BLaER1 treated with 17β-estradiol and CSF1 and Interleukin-3, amounts not matched to agents 10 nM and 100 nM (cell line): ENCODE data around the gene AQP4.

ENCODE experiments used
- H3K27ac ChIP-seq, 11 experiments: shearing (Covaris generic); formaldehyde crosslinking; 2 replicates each; pipeline ENCODE4 v1.8.1; 2022
- H3K27me3 ChIP-seq, 11 experiments: shearing (Covaris generic); formaldehyde crosslinking; 2 replicates each; pipeline ENCODE4 v1.8.1; 2022
- H3K36me3 ChIP-seq, 11 experiments: shearing (Covaris generic); formaldehyde crosslinking; 2 replicates each; pipeline ENCODE4 v1.8.1; 2022
- H3K4me1 ChIP-seq, 10 experiments: shearing (Covaris generic); formaldehyde crosslinking; 2 replicates each; pipeline ENCODE4 v1.8.1; 2022
- H3K4me2 ChIP-seq, 11 experiments: shearing (Covaris generic); formaldehyde crosslinking; 2 replicates each; pipeline ENCODE4 v1.8.1; 2022
- H3K4me3 ChIP-seq, 10 experiments: shearing (Covaris generic); formaldehyde crosslinking; 2 replicates each; pipeline ENCODE4 v1.8.1; 2022
- H3K9ac ChIP-seq, 11 experiments: shearing (Covaris generic); formaldehyde crosslinking; 2 replicates each; pipeline ENCODE4 v1.8.1; 2022
- H3K9me3 ChIP-seq, 11 experiments: shearing (Covaris generic); formaldehyde crosslinking; replicated peaks in 1 of 11; 2 replicates each; pipeline ENCODE4 v1.8.1; 2022
- H4K20me1 ChIP-seq, 11 experiments: shearing (Covaris generic); formaldehyde crosslinking; 2 replicates each; pipeline ENCODE4 v1.8.1; 2022
- Cebpa-rat ChIP-seq, 11 experiments: shearing (Covaris generic); IDR thresholded peaks; 2 replicates each; pipeline ENCODE4 v1.8.1; 2022

Gene AQP4

GRCh38 chr18:26875040-26875654, 9.6 kb upstream of the AQP4 start:
- Histone ChIP-seq H3K9ac (no peak overlapping the region), H3K4me2 (no peak overlapping the region), H3K4me1 (no peaks in the 10 kb centered on the region), H3K36me3 (no peaks in the 10 kb centered on the region), H3K27me3 (no peaks in the 10 kb centered on the region), H3K9me3 (no peaks in the 10 kb centered on the region), H3K27ac (no peak overlapping the region), H3K4me3 (no peak overlapping the region), H4K20me1 (no peaks in the 10 kb centered on the region)
- TF ChIP-seq Cebpa-rat (IDR thresholded peaks at IDR 0.05): no peak

- Histone ChIP-seq H3K36me3 (no peaks in the 10 kb centered on the region), H3K27ac (no peak overlapping the region), H3K9ac (no peak overlapping the region), H3K4me1 (peaks cover 0 to 6% (median 0%) of the 10 kb centered on the region in 10 experiments; a peak in 2 of 20 replicates), H3K27me3 (no peaks in the 10 kb centered on the region), H3K4me2 (no peak overlapping the region), H3K4me3 (no peak overlapping the region), H4K20me1 (no peaks in the 10 kb centered on the region), H3K9me3 (no peaks in the 10 kb centered on the region)
- no peak for TF ChIP-seq Cebpa-rat (IDR thresholded peaks at IDR 0.05)
Measured at GRCh38 chr18:26874283-26874682, 8.8 kb upstream of the AQP4 start.

GRCh38 chr18:26869640-26870039, 4.1 kb upstream of the AQP4 start:
- no peak overlapping the region for H3K27ac ChIP-seq
- no peaks in the 10 kb centered on the region for H3K9me3 ChIP-seq
- no peak for TF ChIP-seq Cebpa-rat (IDR thresholded peaks at IDR 0.05)
- no peaks in the 10 kb centered on the region for H3K27me3 ChIP-seq
- H3K4me1 ChIP-seq: peaks cover 0 to 6% (median 0%) of the 10 kb centered on the region in 10 experiments; a peak in 6 of 20 replicates
- no peaks in the 10 kb centered on the region for H3K36me3 ChIP-seq
- no peak overlapping the region for H3K9ac ChIP-seq
- no peak overlapping the region for H3K4me3 ChIP-seq
- no peaks in the 10 kb centered on the region for H4K20me1 ChIP-seq
- H3K4me2 ChIP-seq: peak overlapping the region in 1 of 11 experiments; percentile 6; a peak in 1 of 22 replicates

GRCh38 chr18:26868968-26869586, 3.6 kb upstream of the AQP4 start:
- no peak overlapping the region for H3K4me3 ChIP-seq
- no peaks in the 10 kb centered on the region for H3K27me3 ChIP-seq
- H4K20me1 ChIP-seq: no peaks in the 10 kb centered on the region
- no peaks in the 10 kb centered on the region for H3K9me3 ChIP-seq
- no peaks in the 10 kb centered on the region for H3K36me3 ChIP-seq
- H3K9ac ChIP-seq: no peak overlapping the region
- H3K4me1 ChIP-seq: peaks cover 0 to 7% (median 5%) of the 10 kb centered on the region in 10 experiments; a peak in 11 of 20 replicates
- H3K4me2 ChIP-seq: no peak overlapping the region
- no peak overlapping the region for H3K27ac ChIP-seq
- TF ChIP-seq Cebpa-rat (IDR thresholded peaks at IDR 0.05): no peak

GRCh38 chr18:26867471-26867870, 2.0 kb upstream of the AQP4 start:
- H3K4me2 ChIP-seq: no peak overlapping the region
- no peaks in the 10 kb centered on the region for H3K36me3 ChIP-seq
- no peak for TF ChIP-seq Cebpa-rat (IDR thresholded peaks at IDR 0.05)
- peaks cover 0 to 9% (median 6%) of the 10 kb centered on the region in 10 experiments; a peak in 11 of 20 replicates for H3K4me1 ChIP-seq
- no peak overlapping the region for H3K4me3 ChIP-seq
- H3K9me3 ChIP-seq: peaks cover 0 to 6% (median 0%) of the 10 kb centered on the region in 11 experiments; a peak in 4 of 22 replicates
- no peak overlapping the region for H3K27ac ChIP-seq
- H4K20me1 ChIP-seq: no peaks in the 10 kb centered on the region
- no peaks in the 10 kb centered on the region for H3K27me3 ChIP-seq
- H3K9ac ChIP-seq: no peak overlapping the region

- Histone ChIP-seq H4K20me1 (no peaks in the 10 kb centered on the region), H3K4me2 (peak overlapping the region in 5 of 11 experiments; percentile 3 to 41 (median 29); a peak in 4 of 22 replicates), H3K36me3 (no peaks in the 10 kb centered on the region), H3K9me3 (peaks cover 0 to 6% (median 0%) of the 10 kb centered on the region in 11 experiments; a peak in 4 of 22 replicates), H3K4me3 (no peak overlapping the region), H3K4me1 (peaks cover 0 to 9% (median 5%) of the 10 kb centered on the region in 10 experiments; a peak in 11 of 20 replicates), H3K9ac (no peak overlapping the region), H3K27me3 (no peaks in the 10 kb centered on the region), H3K27ac (no peak overlapping the region)
- TF ChIP-seq Cebpa-rat (IDR thresholded peaks at IDR 0.05): no peak
Measured at GRCh38 chr18:26864658-26865057, 849 bp downstream of the AQP4 start.

GRCh38 chr18:26863921-26864497, 1.5 kb downstream of the AQP4 start:
- H3K36me3 ChIP-seq: no peaks in the 10 kb centered on the region
- peaks cover 0 to 6% (median 0%) of the 10 kb centered on the region in 11 experiments; a peak in 4 of 22 replicates for H3K9me3 ChIP-seq
- no peak overlapping the region for H3K27ac ChIP-seq
- no peak overlapping the region for H3K9ac ChIP-seq
- H3K4me3 ChIP-seq: no peak overlapping the region
- no peaks in the 10 kb centered on the region for H4K20me1 ChIP-seq
- H3K4me2 ChIP-seq: peak overlapping the region in 5 of 11 experiments; percentile 3 to 41 (median 29); a peak in 4 of 22 replicates
- TF ChIP-seq Cebpa-rat (IDR thresholded peaks at IDR 0.05): no peak
- no peaks in the 10 kb centered on the region for H3K27me3 ChIP-seq
- H3K4me1 ChIP-seq: peaks cover 0 to 9% (median 5%) of the 10 kb centered on the region in 10 experiments; a peak in 9 of 20 replicates

GRCh38 chr18:26863122-26863879, 2.2 kb downstream of the AQP4 start:
- Histone ChIP-seq H3K4me3 (no peak overlapping the region), H3K27ac (no peak overlapping the region), H3K4me1 (peaks cover 0 to 9% (median 5%) of the 10 kb centered on the region in 10 experiments; a peak in 9 of 20 replicates), H3K9me3 (peaks cover 0 to 6% (median 0%) of the 10 kb centered on the region in 11 experiments; a peak in 4 of 22 replicates), H3K36me3 (no peaks in the 10 kb centered on the region), H3K27me3 (no peaks in the 10 kb centered on the region), H3K4me2 (no peak overlapping the region), H4K20me1 (no peaks in the 10 kb centered on the region), H3K9ac (no peak overlapping the region)
- no peak for TF ChIP-seq Cebpa-rat (IDR thresholded peaks at IDR 0.05)

- Histone ChIP-seq H3K4me3 (no peak overlapping the region), H3K4me1 (peaks cover 0 to 9% (median 5%) of the 10 kb centered on the region in 10 experiments; a peak in 9 of 20 replicates), H3K4me2 (no peak overlapping the region), H3K27me3 (no peaks in the 10 kb centered on the region), H4K20me1 (no peaks in the 10 kb centered on the region), H3K27ac (no peak overlapping the region), H3K36me3 (no peaks in the 10 kb centered on the region), H3K9ac (no peak overlapping the region), H3K9me3 (peaks cover 0 to 6% (median 0%) of the 10 kb centered on the region in 11 experiments; a peak in 4 of 22 replicates)
- TF ChIP-seq Cebpa-rat (IDR thresholded peaks at IDR 0.05): no peak
Measured at GRCh38 chr18:26862084-26862483, 3.4 kb downstream of the AQP4 start.
